ENCODE measurements around the gene NIPAL4.

NIPAL4 gene

GRCh38 chr5:157516626-157517325, 56.8 kb downstream of the NIPAL4 start:
- peak; percentile 89 for DNase-seq (ENCODE audit: low read depth)

- no peak for DNase-seq (ENCODE audit: low read depth)
These were observed 59.0 kb downstream of the NIPAL4 start for GRCh38 chr5:157518963-157519362.

GRCh38 chr5:157519579-157520253, 59.7 kb downstream of the NIPAL4 start:
- no peak for DNase-seq (ENCODE audit: low read depth)

GRCh38 chr5:157520911-157521703, 61.1 kb downstream of the NIPAL4 start:
- no peak for DNase-seq (ENCODE audit: low read depth)

GRCh38 chr5:157521704-157522029, 61.7 kb downstream of the NIPAL4 start:
- DNase-seq (ENCODE audit: low read depth): no peak

- DNase-seq (ENCODE audit: low read depth): no peak
These were observed 64.0 kb downstream of the NIPAL4 start for GRCh38 chr5:157523976-157524375.

Measured in GM04504 (cell line).